ENCODE measurements around the gene SKIC8. TPM values are rescaled to one million over a fixed set of nuclear protein-coding genes. Genes with fewer than 3 reads are reported as not detected.

The SKIC8 gene
- total RNA-seq, 1 donor from 2014 or later = 45.2 TPM

GRCh38 chr15:78291052-78291451, 8.4 kb downstream of the SKIC8 start:
- no peak for DNase-seq

- DNase-seq = no peak
Observed at GRCh38 chr15:78290222-78290621, 9.2 kb downstream of the SKIC8 start.

DNA sequence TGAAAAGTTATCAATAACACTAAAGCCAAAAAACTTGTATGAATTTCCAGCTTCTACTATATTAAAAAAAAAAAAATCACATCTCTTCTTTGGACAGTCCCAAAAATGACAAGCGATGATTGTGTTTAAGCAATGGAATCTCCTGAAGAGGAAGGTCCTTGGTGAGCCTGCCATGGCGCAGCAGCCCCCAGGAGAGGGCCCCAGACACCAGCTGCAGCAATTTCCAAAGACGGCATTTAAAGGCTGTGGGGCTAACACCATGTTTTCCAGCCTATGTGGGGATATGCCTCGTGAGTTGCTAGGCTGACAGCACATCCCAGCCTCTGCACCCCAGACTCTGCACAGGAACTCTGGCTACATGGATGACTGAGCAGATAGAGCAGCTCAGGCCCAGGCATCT, 14.7 kb downstream of the SKIC8 start:
- no peak for DNase-seq

DNA sequence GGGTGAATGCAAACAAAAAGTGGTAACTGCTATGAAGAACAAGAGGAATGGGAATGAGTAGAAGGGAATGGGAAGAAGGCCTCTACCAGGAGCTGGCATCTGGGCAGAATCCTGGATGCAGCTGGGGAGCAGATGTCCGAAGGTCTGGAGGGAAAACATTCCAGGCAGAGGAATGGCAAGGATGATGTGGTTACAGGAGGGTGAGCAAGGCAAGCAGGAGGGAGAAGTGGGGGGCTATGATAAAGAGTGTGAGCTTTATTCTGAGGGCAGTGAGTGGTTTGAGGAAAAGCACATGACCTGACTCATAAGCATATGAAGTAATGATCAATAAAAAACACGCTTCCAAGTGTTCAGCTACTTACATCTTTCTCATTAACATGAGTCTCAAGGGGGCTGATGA, 17.1 kb downstream of the SKIC8 start:
- DNase-seq = no peak

GRCh38 chr15:78280319-78281072, 18.9 kb downstream of the SKIC8 start:
- DNase-seq = no peak

DNA sequence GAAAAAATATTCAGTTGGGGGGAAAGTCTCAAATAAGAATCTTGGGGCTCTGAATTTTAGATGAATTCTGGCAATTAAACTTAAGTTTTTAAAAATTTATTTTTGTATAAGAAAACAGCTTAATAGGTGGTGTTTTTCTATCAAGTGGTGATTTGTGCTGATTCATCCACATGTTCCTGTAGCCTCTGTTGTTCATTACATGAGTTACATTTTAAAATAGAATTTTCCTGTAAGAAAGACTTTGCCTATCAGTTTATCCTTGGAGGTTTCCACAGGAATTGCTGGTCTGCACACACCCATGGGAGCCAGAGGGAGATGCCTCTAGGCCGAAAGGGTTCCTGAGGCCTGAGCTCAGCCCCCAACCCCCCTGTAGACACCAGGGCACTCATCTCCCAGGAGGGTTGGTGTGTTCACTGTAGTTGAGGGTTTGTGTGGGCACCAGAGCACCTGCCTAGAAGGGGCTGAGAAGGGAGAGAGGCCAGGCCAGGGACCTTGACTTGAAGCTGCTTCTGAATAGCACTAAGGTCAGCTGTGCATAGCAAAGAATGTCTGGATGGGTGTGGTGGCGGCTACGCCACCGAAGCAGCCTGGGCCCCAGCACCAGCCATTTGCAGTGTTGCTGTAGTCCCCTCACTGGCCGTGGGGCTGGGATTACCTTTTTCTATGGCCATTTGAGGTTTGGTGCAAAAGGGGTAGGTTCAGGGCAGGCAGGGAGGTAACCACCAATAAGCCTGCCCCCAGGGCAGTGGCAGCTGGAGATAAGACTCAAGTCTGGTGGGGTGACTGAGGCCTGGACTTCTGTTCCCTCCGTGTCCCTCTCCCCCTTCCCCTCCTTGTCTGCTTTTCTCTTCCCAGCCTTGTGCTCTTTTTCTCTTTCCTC, 23.1 kb downstream of the SKIC8 start:
- peak; percentile 45 for DNase-seq

DNA sequence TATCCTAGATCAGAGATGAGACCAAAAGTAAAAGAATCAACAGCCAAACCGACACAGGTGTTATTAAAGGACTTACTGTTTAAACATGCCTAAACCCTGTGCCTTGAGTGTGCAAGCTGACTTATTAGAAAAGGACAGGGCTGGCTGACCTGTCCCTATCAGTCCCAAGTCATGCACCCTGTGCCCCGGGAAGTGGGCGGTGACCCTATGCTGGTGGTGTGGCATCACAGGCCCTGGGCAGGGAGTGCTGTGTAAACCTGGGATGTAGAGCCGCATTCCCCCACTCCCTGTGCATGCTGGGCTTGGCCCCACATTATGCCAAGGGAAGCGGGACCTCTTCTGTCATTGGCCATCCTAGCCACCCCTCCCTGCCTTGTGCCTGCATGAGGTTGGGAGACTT, 24.4 kb downstream of the SKIC8 start:
- DNase-seq = no peak

- peak; percentile 8 for DNase-seq
Observed at GRCh38 chr15:78272776-78273175, 26.6 kb downstream of the SKIC8 start.

DNA sequence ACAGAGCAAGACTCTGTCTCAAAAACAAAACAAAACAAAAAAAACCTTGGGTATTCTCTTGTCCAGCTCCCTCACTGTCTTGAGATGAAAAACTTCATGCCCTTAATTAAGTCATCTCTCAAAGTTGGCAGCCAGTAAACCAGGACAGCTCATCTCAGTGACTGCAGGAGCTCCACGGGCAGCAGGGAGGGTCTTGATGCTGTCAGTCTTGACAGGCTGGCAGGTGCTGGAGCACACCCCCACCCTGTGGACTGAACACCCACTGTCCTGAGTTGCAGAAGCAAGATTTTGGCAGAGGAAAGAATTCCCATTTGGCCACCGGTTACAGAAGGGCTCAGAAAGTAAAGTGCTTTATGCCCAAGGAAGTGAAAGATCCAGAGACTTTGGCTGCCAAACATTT, 27.1 kb downstream of the SKIC8 start:
- peak; percentile 26 for DNase-seq

GRCh38 chr15:78266806-78267205, 32.6 kb downstream of the SKIC8 start:
- DNase-seq = no peak

- DNase-seq = no peak
Observed at GRCh38 chr15:78266229-78266628, 33.2 kb downstream of the SKIC8 start.

DNA sequence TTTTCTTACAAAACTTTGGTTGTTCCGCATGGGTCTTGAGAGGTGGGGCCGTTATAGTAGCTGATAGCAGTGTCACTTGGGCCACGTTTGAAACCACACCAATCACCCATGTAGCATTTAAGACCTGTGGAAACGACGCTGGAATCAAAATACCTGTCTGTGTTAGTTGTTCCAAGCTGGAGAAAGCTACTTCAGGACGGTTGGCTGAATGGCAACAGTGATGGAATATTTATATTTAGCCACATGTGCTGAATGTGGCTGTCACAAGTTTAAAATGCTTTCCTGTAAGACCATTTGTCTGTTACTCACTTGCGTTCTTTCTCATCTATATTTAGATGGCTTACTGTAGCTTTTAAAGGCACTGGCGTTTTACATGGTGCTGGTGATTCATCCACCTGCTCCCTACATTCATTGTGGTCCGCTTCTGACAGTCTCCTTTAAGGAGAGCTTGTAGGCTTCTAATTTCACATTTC, 33.6 kb downstream of the SKIC8 start:
- peak; percentile 80 for DNase-seq

DNA sequence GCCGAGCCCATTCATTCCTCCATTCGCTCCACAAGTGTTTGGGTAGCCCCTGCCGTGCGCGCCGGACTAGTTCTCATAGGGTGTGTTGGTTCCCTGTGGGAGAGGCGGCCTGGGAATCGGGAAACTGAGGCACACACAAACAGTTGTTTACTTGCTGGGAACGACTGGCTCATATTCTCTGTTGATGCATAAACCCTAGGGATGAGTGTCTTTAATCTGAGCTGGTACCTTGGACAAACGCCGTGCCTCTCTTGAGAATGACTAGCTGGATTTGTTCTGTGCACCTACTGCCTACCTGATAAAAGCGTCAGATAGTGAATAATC, 34.3 kb downstream of the SKIC8 start:
- DNase-seq = no peak

- peak; percentile 74 for DNase-seq
Observed at GRCh38 chr15:78264304-78265136, 34.9 kb downstream of the SKIC8 start, which contains the start of gene DNAJA4. Gene DNAJA4, plus strand, starts transcription at chr15:78264562. Its CDS starts 202 bp downstream, at chr15:78264764.

DNA sequence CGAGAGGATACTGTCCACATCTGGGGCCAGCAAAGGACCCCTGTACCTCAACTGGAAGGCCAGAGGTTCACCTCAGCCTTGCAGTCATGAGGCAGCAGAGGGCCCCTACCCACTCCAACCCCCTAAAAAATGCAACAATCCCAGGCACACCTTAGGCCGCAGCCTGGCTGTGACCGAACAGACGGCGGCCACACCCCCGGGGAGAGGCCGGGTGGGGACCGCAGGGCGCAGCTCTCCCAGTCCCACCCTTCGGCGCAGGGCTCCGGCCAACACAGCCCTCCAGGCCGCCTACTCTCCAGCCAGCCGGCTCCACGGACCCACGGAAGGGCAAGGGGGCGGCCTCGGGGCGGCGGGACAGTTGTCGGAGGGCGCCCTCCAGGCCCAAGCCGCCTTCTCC, 35.5 kb downstream of the SKIC8 start:
- peak; percentile 11 for DNase-seq

- DNase-seq = no peak
Observed at GRCh38 chr15:78263351-78263781, 36.0 kb downstream of the SKIC8 start.

- no peak for DNase-seq
Observed at GRCh38 chr15:78261062-78261461, 38.3 kb downstream of the SKIC8 start.

DNA sequence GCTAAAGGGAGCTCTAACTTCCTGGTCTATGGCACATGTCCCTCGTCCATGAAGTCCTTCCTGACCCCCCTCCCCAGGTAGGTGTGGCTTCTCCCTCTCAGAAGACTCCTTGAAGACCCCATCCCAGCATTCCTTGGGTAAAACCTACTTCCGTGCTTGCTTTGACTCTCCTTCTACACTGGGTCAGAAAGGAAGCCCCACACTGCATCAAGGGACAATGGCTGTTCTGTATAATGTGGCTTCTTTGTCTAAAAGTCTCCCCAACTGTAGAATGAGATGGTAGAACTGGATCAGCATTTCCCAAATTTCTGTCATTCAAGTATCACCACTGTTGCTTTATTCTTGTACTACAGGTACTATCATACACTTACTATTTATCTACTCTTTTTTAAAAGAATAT, 38.9 kb downstream of the SKIC8 start:
- no peak for DNase-seq

DNA sequence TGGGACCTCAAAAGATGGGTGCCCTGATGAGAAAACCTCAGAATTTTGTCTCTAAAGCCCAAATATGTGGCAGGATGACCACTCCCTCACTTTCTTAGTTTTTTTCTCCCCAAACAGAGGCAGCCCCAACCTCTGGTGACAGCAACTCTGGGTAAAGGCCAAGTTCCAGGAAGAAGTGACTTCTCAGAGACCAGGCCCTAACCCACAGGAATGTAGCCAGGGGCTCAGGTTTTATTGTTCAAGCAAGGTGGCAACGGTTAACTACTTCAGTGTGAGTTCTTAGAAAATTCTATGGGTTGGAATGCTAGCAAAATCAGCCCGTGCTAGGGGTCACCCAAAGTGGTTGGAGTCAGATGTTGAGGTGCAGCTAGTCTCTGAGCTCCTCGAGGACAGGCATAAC, 40.2 kb downstream of the SKIC8 start:
- no peak for DNase-seq

- no peak for DNase-seq
Observed at GRCh38 chr15:78257681-78258080, 41.7 kb downstream of the SKIC8 start.

GRCh38 chr15:78256044-78256437, 43.4 kb downstream of the SKIC8 start:
- no peak for DNase-seq

DNA sequence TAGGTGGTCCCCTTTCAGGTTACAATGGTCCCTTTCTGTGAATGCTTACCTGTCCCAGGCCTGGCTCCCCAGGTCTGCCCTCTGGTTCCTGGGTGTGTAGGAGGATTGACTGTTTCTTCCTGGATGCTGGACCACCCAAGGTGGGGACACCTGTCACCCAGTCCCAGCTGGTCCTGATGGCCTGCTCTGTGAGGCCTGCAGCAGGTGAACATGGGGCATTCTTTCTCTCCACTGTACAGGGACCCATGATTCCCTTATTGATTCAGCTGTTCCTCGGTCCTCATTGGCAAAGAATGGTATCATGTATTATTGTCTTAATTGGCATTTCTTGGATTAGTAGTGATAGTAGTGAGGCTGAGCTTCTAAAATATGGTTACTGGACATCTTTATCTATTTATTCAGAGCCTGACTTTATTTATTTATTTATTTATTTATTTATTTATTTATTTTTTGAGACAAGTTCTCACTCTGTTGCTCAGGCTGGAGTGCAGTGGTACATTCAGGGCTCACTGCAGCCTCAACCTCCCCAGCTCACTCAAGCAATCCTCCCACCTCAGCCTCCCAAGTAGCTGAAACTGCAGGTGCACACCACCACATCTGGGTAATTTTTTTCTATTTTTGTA, 43.9 kb downstream of the SKIC8 start:
- DNase-seq = no peak
